ENCODE measurements around the gene LSM10.

GRCh38 chr1:36400514-36400824, 2.8 kb upstream of the LSM10 start:
- TF ChIP-seq CTCF (IDR thresholded peaks at IDR 0.05; ENCODE audit: low read depth, low read length), result no peak
- TF ChIP-seq EZH2phosphoT487 (IDR thresholded peaks at IDR 0.05; ENCODE audit: low read depth), result no peak
